Spleen (tissue), 7 donors: ENCODE data around the gene ATP5ME.

Source experiments
- CTCF ChIP-seq, 11 experiments: fragments of 200-600 bp in 7 of 11; fragments of 450-650 bp in 4 of 11; sonication (generic) in 4 of 11; IDR thresholded peaks in 8 of 11; conservative IDR thresholded peaks in 3 of 11; 1 replicate in 7 of 11; 2 replicates in 4 of 11; pipeline versions ENCODE4 v1.4.0 to v1.8.0; 2016 to 2021; ENCODE audit warnings: antibody characterized with exemption in 11 of 11, inconsistent platforms in 4 of 11, mild to moderate bottlenecking in 1 of 11
- POLR2A ChIP-seq, 3 donors: fragments of 450-650 bp; IDR thresholded peaks; one replicate each; pipeline ENCODE4 v1.5.1; 2017; ENCODE audit warnings: antibody characterized with exemption in 3 of 3, mild to moderate bottlenecking in 1 of 3
- donor health status: DM: no; HTN: no; CAD: no; lungs with moderate emphysema.
- donor health status: DM: no; HTN: no; CAD: no.
- donor health status: DM: no; HTN: no; CAD: no.

GRCh38 chr4:682490-683172 lies 8.6 kb upstream of the ATP5ME start:
- no peak for TF ChIP-seq CTCF (IDR thresholded peaks at IDR 0.05 in 8 of 11, conservative IDR thresholded peaks at IDR 0.05 in 3 of 11)
- no peak for TF ChIP-seq POLR2A (IDR thresholded peaks at IDR 0.05)
